Epithelial cell of proximal tubule (primary cell): Measurements from ENCODE around the gene SRP54. TPM values are rescaled to one million over a fixed set of nuclear protein-coding genes. Genes with fewer than 3 reads are reported as not detected.
A peak's percentile ranks its signal among the peaks of the same experiment; 100 is the strongest.

Experiments used
- DNase-seq: peaks from one replicate; pipeline ENCODE4 v3.0.0-alpha.2; 2011; ENCODE audit warnings: low read depth
- H3K4me3 ChIP-seq: 2 replicates; pipeline ENCODE4 v1.5.1; 2011; ENCODE audit warnings: low read depth, mild to moderate bottlenecking, low read length
- CTCF ChIP-seq: conservative IDR thresholded peaks from 2 replicates; pipeline ENCODE4 v1.5.1; 2012; ENCODE audit warnings: low read depth, mild to moderate bottlenecking, low read length
- total RNA-seq: library from RNA; depleted of rRNA; stranded (reverse); fragments of >200 nt; gene quantifications from 2 replicates; pipeline ENCODE4 v1.2.3, GENCODE V29; 2015

The SRP54 gene
- total RNA-seq, 1 donor from 2014 or later: 61.7 TPM

DNA sequence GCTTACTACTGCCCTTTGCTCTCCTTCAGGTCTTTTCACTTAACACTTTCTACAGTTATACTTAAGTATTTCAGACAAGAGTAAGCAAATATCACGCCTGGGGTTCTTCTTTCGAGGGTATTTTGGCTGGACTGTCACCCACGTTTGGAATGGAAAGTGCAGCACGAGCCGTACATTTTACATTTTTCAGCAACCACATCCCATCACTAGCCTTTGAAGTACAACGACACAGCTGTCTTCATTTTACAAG lies 62.9 kb downstream of the SRP54 start:
- no peak for TF ChIP-seq CTCF
- H3K4me3 ChIP-seq: peak overlapping the region; percentile 99
- DNase-seq: no peak

DNA sequence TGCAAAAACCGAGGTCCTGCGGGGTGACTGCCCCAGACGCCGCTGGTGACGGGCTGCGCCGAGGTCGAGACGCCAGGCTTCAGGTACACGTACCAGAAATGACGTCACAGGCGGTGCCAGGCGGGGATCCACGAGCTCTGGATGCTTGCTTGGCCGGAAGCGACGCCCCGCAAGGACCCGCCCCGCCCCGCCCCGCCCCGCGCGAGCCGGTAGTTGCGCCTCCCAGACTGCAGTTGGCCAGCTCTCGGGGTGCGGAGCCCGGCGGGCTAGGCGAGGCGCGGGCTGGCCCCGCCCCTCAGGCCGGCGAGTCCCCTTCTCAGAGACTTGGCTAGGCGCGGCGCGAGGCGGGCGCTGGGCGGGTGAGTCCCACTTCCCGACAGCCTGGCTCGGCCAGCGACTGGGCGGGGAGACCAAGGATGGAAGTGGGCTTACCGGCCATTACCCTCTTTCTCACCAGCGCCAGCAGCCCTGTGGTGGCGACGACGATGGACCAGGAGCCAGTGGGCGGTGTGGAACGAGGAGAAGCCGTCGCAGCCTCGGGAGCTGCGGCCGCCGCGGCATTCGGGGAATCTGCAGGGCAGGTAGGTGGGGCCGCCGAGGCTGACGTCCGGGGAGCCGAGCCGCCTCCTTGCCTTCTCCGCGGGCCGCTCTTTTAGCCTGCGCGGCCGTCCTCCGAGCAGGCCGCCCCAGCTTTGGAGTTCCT lies 63.4 kb downstream of the SRP54 start, which contains the start of gene FAM177A1:
TSS of gene FAM177A1 (plus strand) at position 225 of the 703 bp plus-strand sequence. CDS start at position 417, 192 bp downstream.
- peak; percentile 58 for DNase-seq
- no peak for TF ChIP-seq CTCF
- H3K4me3 ChIP-seq: peak within 1 kb of the TSS; percentile 99

- TF ChIP-seq CTCF: no peak
- DNase-seq: no peak
- H3K4me3 ChIP-seq: peak overlapping the region; percentile 99
These were observed 64.2 kb downstream of the SRP54 start for GRCh38 chr14:35046751-35047536.

GRCh38 chr14:35047976-35048513 lies 65.3 kb downstream of the SRP54 start:
- no peak for TF ChIP-seq CTCF
- H3K4me3 ChIP-seq: peak overlapping the region; percentile 99
- DNase-seq: no peak

- no peak for TF ChIP-seq CTCF
- DNase-seq: no peak
- no peak overlapping the region for H3K4me3 ChIP-seq
These were observed 67.9 kb downstream of the SRP54 start for GRCh38 chr14:35050652-35051051.

DNA sequence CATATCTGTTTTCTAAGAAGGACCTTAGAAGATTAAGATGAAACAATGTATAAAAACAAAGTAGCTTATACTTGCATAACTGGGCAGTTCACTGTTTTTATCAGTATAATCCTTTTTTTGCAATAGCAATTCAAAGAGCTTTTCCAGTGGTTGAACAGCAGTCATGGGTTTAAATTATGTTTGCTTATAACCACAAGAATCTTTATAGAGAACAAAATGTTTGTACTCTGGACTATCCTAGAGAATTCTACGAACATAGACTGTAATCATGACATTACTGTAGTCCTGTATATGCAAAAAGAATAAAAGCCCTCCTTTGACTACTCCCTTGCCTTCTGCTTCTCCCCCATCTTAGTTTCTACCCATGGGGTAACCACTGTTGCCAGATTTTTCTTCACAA lies 69.0 kb downstream of the SRP54 start:
- DNase-seq: no peak
- TF ChIP-seq CTCF: no peak
- no peak overlapping the region for H3K4me3 ChIP-seq
